ENCODE data around the gene TARDBP.

TARDBP gene

GRCh38 chr1:11012260-11013159 lies at the start of gene TARDBP:
Gene TARDBP (plus strand): TSS chr1:11012654. CDS start chr1:11013728, 1,074 bp downstream.
- H3K27ac ChIP-seq: peak within 1 kb of the TSS; percentile 100
- H3K4me3 ChIP-seq (ENCODE audit: low read depth, low read length): peak within 1 kb of the TSS; percentile 89
- no peaks in the 10 kb centered on the region for H3K9me3 ChIP-seq (ENCODE audit: severe bottlenecking)
- peaks cover 51% of the 10 kb centered on the region for H3K36me3 ChIP-seq
- no peak for TF ChIP-seq CTCF (IDR thresholded peaks at IDR 0.05; ENCODE audit: low read depth, low read length)
- peak; percentile 89 for DNase-seq
- H3K27me3 ChIP-seq (ENCODE audit: insufficient read depth, low read depth, severe bottlenecking): no peaks in the 10 kb centered on the region

GRCh38 chr1:10965546-10966226 lies 46.8 kb upstream of the TARDBP start:
- H3K27ac ChIP-seq: no peak overlapping the region
- no peak overlapping the region for H3K4me3 ChIP-seq (ENCODE audit: low read depth, low read length)
- no peak for TF ChIP-seq CTCF (IDR thresholded peaks at IDR 0.05; ENCODE audit: low read depth, low read length)
- no peaks in the 10 kb centered on the region for H3K9me3 ChIP-seq (ENCODE audit: severe bottlenecking)
- no peak for DNase-seq
- H3K36me3 ChIP-seq: no peaks in the 10 kb centered on the region
- no peaks in the 10 kb centered on the region for H3K27me3 ChIP-seq (ENCODE audit: insufficient read depth, low read depth, severe bottlenecking)

- no peaks in the 10 kb centered on the region for H3K36me3 ChIP-seq
- no peak for DNase-seq
- no peak overlapping the region for H3K27ac ChIP-seq
- H3K9me3 ChIP-seq (ENCODE audit: severe bottlenecking): no peaks in the 10 kb centered on the region
- no peak overlapping the region for H3K4me3 ChIP-seq (ENCODE audit: low read depth, low read length)
- TF ChIP-seq CTCF (IDR thresholded peaks at IDR 0.05; ENCODE audit: low read depth, low read length): no peak
- no peaks in the 10 kb centered on the region for H3K27me3 ChIP-seq (ENCODE audit: insufficient read depth, low read depth, severe bottlenecking)
Measured at GRCh38 chr1:10967090-10967489, 45.4 kb upstream of the TARDBP start.

GRCh38 chr1:10968411-10968826 lies 44.0 kb upstream of the TARDBP start:
- Histone ChIP-seq H3K4me3 (ENCODE audit: low read depth, low read length) (no peak overlapping the region), H3K36me3 (no peaks in the 10 kb centered on the region), H3K27ac (no peak overlapping the region), H3K9me3 (ENCODE audit: severe bottlenecking) (no peaks in the 10 kb centered on the region), H3K27me3 (ENCODE audit: insufficient read depth, low read depth, severe bottlenecking) (no peaks in the 10 kb centered on the region)
- DNase-seq: no peak
- no peak for TF ChIP-seq CTCF (IDR thresholded peaks at IDR 0.05; ENCODE audit: low read depth, low read length)

- DNase-seq: no peak
- no peak overlapping the region for H3K4me3 ChIP-seq (ENCODE audit: low read depth, low read length)
- no peak overlapping the region for H3K27ac ChIP-seq
- H3K9me3 ChIP-seq (ENCODE audit: severe bottlenecking): no peaks in the 10 kb centered on the region
- TF ChIP-seq CTCF (IDR thresholded peaks at IDR 0.05; ENCODE audit: low read depth, low read length): no peak
- H3K36me3 ChIP-seq: no peaks in the 10 kb centered on the region
- no peaks in the 10 kb centered on the region for H3K27me3 ChIP-seq (ENCODE audit: insufficient read depth, low read depth, severe bottlenecking)
Measured at GRCh38 chr1:10969267-10969970, 43.0 kb upstream of the TARDBP start.
